Activated CD8-positive, alpha-beta memory T cell treated with anti-CD3 and anti-CD28 coated beads for 48 hours (primary cell): ENCODE measurements around the gene PPP2R2C.

Experiments
- DNase-seq, 3 experiments: peaks; one replicate each; pipeline ENCODE4 v3.0.0-alpha.2; 2020; ENCODE audit warnings: low read depth in 2 of 3, low spot score in 2 of 3

PPP2R2C gene

DNA sequence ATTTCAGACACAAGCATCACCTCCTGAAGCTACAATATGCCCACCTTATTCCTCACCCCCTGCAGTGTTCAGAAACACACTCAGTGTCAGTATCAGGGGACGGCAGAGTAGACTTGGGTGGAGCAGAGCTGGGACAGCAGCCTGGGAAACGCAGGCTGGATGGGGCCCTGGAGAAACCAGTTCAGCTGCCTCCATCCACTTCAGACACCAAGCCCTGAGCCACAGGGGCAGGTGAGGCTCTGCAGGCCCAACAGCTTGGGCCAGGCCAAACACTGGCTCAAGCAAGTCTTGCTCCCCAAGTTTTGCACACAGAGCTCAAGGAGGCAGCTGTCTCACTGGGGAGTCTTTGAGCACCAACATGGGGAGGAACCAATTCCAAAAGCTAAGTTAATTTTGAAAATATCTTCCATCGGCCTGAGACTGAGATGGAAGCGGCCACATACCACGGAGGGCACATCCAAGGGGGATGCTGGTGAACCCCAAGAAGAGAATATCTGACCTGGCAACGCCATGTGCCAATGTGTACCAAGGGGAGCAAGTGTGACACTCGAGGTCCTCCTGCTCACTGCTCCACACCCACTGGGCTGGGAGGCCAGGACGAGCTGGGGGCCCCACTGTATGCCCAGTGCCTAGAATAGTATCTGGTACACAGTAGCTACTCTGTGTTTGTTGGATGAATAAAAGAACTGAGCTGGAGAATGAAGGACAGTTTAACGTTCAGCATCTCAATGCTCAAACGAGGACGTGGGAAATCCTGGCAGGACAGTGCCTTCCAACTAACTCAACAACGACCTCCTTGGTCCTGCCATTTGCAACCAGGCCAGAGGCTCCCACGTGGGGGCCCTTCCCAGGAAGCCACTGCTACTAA lies 45.6 kb downstream of the PPP2R2C start:
- no peak for DNase-seq

DNA sequence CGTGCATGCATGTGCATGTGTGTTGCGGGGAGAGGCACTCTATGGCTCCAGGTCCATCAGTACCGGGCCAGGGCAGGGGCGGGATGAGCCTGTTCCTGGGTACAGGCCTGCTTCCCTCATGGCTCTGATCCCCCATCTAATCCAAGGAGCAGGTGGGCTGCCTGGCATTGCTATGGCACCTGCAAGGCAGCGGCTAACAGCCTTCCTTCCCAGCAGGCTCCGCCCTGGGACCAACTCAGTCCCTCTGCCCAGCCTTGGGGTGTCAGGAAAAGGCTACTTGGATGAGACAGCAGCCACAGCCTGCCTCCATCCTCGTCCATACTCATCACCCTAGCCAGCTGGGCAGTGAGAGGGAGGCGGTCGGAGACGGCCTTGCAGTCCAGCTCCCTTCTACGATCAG lies 46.5 kb downstream of the PPP2R2C start:
- DNase-seq: no peak

DNA sequence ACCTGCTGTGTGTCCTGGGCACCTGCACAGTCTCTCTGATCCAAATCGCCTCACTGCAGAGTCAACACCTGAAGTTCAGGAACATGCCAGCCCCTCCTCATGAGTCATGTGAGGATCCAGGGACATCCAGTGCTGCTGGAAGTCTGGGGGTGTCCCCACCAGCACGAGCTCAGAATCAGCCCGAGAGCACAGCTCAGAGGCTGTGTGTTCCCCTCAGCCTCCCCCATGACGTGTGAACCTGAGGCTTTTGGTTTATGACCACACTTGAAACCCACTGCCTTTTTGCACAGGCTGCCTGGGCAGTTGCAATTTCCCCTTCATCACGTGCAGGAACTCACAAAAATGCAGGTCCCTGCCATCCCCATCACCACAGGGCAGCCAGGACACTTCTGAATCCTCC lies 47.1 kb downstream of the PPP2R2C start:
- no peak for DNase-seq

DNA sequence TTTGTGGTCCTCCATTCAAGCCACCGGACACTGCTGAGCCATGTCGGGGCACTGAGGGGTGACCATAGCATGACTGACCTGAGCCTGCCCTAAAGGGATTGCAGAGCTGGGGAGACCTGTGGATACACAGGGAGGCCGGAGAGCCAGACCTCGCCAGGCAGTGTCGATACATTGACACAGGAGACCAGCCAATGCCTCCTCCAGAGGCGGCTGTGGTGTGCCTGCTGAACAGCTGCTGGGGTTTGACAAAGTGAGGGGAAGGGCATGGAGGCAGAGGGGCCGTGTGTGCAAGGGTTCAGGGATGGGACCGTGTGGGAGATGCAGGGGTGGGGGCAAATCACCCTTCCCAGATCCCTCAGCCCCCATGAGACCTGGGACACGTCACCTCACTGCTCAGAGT lies 48.0 kb downstream of the PPP2R2C start:
- no peak for DNase-seq

DNA sequence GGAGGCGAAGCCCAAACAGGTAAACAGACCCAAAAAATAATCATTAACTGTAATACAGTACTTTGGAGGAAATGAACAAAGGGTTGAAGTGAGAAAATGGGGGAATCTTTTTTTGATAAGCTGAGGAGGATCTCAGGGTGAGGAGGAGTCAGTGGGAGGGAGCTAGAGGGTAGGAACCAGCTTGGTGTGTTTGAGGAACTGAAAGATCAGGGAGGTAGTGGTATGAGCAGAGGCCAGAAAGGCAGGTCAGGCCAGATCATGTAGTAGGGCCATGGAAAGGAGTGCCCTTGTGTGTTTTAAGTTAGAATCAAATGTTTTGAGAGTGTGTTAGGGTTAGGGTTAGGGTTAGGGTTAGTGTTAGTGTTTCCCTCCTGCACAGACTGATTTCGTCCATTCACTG lies 48.8 kb downstream of the PPP2R2C start:
- DNase-seq: no peak

DNA sequence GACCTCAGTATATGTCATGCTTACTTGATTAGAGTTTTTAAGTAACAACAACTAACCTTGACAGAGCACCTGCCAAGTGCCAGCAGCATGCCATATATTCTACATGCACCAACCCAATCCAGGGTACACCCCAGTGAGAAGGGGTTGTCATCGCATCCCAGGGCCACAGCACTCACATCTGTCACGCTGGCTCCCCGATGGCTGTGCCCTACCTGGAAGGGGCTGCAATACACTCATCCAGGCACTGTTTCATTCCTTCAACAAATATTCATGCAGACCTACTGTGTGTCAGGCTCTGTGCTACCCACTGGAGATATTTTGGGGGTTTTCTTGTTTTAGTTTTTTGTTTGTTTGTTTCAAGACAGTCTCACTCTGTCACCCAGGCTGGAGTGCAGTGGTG lies 49.5 kb downstream of the PPP2R2C start:
- no peak for DNase-seq

DNA sequence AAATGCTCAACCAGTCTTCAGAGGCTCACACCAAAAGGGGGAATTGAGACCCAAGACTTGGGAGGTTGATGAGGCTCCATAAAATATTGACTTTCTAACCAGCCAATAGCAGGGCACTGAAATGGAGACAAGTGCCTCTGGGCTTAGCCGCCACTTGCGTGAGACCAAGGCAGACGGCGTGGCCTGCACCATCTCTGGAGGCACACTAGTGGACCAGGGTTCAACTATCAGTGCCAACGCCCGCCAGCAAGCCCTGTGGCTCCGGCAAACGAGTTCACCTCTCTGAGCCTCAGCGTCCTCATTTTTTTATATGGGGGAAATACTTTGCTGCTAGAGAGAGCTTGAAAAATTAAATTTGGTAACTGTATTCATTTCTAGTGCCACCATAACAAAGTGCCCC lies 50.3 kb downstream of the PPP2R2C start:
- no peak for DNase-seq

DNA sequence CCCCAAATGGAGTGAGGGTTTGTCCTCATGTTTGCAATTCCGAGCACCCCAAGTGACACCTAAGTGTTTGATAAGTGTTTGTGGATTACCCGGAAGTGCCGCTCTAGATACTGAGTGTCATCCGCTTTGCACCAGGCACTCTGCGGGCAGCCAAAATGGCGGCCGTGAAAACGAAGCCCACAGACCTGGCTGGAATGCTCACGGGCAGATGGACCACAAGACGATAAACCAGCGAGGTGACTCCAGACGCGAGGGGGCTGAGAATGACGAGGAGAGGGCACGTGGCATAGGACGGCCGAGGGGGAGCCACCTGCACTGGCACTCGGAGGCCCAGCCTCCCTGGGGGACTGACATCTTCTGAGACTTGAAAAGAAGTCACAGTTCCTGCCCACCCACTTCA lies 51.0 kb downstream of the PPP2R2C start:
- DNase-seq: no peak

DNA sequence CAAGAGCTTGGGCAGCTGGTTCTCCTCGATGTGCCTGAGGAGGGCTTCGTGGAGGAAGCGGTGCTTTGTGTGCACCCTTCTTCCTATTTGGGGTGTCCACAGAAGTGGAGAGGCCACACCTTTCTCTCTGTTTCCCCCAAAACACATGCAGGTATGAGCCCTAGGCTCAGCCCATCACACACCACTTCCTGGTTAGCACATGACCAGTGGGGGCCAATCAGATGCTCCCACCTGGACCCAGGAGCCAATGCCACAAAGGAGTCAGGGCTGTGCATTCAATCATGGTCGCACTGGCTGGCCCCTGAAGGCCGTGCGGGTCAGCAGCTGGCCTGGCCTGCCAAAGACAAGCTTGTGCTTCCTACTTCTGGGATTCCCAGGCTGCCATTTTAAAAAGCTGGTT lies 51.4 kb downstream of the PPP2R2C start:
- no peak for DNase-seq

DNA sequence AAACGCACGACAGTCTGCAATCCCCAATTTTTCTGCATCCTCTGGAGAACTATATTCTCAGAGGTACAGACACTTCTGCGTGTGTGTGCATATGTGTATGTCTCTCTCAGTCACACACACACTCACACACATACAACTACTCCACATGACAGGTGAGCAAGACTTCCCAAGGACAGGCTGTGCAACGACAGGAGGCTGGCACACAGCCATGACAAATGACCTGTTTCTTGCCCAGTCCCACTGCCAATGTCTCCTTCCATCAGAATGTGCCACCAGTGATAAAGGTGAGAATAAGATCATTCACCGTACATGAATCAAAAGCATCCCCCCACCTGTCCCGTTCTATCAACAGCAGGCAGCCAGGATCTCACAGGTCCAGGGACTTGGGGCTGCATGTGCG lies 52.4 kb downstream of the PPP2R2C start:
- DNase-seq: no peak

DNA sequence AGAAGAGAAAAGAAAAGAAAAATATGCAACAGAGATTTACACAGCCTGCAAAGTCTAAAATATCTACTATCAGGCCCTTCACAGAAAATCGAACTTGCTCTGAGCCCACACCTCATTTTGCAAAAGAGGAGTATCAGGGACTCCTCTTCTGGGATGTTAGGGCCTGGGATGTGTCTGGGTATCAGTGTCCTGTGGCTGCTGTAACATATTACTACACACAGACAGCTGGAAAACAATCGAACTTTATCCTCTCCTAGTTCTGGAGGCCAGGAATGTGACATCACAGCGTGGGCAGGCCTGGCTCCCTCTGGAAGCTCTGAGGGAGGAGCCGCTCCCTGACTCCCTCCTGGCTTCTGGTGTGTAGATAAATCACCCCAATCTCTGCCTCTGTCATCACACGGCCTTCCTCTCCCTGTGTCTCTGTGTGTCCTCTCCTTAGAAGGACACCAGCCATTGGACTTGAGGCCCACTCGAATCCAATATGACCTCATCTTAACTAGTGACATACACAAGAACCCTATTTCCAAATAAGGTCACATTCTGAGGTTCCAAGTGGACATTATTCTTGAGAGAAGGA lies 52.9 kb downstream of the PPP2R2C start:
- DNase-seq: no peak

DNA sequence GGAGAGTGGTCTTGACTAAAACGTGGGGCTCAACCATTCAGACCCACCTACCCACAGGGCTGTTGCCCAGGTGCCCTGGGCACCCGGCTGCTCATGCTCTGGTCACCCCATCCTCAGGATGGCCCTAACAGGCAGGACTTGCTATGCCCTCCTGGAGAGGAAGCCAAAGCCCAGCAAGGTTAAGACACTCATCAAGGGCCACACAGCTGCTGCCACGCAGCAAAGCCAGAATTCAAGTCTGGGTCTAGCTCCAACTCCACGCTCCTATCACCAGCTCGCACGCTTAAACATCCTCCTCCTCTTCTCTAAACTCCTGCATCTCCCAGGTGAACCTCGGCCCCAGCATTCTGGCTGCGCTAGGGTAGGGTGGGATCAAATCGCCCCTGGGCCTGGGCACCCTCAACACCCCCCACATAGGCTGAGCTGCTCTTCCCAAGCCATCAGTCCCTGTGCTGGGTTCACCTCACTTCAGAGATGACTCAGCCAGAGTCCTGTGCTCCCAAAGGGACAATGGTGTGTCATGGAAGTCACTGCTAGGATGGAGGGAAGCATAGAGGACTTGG lies 54.1 kb downstream of the PPP2R2C start:
- no peak for DNase-seq

DNA sequence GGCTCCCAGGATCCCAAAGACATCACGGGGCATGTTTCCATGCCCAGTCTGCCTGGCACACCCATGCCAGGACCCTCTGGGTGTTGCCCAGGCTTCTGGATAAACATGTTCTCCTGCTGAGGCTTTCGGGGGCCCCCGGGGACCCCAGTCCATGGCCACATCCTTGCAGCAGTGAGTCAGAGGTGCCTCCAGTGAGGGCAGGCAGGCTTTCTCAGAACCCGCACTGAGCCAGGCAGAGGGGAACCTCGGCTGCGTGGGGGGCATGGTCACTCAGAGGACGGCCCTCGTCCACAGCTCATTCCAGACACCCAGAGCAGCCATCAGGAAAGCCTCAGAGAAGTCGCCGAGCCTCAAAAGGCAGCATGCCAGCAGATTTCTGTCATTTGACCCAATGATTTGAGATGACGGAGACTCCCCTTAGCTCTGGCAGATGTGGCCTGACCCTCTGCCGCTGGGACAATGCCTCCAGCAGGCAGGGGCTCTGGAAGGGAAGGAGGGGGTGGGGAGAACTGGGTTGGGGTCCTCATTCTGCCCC lies 54.8 kb downstream of the PPP2R2C start:
- DNase-seq: no peak

DNA sequence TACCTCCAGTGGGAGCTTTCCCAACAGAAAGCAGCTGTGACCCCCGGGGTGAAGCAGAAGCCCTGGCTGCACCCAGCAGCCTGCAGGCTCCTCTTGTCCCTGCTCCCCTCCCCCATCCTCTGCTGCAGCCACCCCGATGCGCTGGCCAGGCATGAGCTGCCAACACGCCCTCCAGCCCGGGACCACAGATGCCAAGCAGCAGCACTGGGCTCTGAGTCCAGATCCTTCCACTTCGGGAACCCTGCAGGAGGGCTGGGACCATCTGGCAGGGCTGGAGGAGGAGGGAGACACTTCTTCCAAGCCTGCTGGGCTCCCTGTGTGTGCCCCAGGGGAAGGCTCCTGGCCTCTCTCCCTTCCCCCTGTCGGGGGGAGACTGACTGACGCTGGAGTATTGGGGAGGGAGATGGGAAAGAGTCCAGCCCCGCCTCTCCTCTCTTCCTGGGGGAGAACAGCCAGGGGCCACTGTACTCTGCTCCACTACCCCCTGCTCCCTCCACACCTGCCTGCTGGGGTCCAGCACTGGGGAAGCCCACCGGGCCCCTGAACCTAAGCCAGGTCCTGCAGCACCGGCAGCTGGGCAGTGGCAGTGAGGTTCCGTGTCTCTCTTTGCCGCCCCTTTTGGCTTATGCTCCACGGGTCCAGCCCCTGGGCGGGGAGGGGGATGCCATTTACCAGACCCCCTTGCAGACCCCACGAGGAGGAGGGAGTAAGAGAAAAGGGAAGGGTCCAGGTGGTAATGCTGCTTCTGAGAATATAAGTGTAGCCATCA lies 55.7 kb downstream of the PPP2R2C start:
- no peak for DNase-seq

DNA sequence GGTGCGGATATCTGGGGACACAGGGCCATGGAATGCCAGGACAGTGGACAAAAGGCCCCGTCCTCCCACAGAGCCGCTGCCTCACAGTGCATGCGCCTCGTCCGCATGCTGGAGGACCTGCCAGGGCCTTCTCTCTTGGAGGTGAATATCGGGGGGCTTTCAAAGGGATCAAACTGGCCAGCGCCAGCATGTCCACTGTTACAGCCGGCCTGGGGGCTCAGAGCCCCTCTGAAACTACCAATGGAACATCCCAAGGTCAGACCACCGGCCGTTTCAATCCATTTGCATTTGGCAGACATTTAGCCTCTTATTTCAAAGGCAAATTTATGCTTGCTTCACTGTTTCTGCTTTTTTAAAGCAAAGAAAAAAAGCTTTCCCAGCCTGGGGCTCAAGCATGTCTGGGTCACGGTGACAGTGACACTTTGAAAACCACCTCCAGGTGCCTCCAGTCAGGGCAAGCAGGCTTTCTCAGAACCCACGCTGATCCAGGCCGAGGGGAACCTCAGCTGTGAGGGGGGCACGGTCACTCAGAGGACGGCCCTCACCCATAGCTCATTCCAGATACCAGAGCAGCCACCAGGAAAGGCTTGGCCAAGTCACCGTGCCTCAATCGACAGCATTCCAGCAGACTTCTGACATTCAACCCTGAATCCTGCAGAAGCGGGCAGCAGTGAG lies 57.2 kb downstream of the PPP2R2C start:
- no peak for DNase-seq

DNA sequence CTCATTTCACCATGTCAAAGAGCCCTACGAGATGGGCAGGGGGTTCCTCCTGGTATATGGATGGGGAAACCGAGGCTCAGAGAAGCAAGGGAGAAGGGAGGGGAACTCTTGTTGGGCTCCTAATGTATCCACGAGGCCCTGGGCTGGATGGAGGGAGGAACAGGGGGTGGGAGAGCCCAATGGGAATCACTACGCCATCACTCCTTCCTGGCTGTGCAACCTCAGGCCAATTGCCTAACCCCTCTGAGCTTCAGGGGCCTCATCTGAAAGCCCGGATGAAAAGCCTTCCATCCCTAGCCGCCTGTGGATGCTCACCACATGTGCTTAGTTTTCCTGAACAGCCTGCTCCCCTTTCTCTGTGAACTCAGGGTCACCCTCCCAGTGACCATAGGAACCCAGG lies 57.8 kb downstream of the PPP2R2C start:
- no peak for DNase-seq

DNA sequence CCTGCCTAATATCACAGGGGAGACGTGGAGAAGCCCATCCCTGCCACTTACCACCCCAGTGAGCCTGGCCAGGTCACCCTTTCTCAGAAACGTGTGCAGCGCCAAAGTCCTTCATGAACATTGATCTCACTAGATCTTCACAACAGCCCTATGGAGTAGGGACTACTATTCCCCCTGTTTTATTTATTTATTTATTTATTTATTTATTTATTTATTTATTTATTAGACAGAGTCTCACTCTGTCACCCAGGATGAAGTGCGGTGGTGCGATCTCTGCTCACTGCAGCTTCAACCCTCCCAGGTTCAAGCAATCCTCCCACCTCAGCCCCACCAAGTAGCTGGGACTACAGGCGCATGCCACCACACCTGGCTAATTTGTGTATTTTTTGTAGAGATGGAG lies 61.8 kb downstream of the PPP2R2C start:
- DNase-seq: no peak

DNA sequence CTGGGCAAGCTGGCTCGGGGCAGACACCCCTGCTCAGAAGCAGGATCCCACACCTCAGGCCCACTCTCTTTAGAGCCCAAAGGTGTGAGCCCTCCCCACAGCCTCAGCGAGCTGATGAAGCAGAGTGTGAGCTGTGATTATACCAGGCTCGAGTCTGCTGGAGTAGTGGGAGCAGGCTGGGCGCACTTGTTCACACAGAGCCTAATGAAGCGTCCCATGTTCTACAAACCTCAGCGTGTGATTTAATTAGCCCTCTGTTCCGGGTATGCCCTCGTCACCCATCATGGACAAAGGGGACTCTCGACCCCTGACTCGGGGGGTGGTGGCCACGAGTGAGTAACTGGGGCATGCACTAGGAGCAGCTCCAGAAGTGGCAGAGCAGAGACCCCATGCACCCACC lies 62.3 kb downstream of the PPP2R2C start:
- no peak for DNase-seq

DNA sequence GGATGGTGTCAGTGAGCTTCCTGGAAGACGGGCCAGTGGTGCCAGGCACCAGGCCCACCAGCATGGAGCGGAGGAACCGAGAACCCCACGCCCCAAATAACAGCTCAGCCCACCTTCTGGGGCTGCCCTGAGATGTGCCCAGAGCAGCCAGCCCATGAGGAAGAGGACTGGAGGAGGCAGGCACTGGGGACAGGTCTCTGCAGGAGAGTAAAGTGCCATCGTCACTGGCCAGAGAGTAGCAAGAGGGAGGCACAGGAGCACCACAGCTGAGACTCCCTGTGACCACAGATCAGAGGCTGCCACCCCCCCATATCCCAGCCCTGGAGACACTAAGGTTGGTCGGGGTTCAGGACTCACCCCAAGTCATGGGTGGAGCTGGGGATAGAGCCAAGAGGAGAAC lies 63.0 kb downstream of the PPP2R2C start:
- DNase-seq: no peak

DNA sequence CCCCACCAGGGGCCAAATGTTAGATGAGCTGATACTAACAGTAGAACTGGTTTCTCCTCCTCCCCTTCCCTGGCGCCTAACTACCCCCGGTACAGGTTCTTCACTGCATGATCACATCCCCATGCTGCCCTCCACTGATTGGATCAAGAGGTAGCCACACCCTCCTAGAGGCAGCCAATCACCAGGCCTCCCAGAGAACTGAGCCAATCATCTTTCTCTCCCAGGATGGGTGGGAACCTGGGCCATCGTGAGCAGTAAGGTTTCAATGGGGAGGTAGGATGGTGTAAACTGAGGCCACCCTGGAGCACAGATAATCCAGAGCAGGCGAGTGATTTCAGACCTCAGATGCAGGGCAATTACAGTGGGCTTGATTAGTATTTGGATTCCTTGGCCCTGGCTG lies 64.2 kb downstream of the PPP2R2C start:
- DNase-seq: no peak

DNA sequence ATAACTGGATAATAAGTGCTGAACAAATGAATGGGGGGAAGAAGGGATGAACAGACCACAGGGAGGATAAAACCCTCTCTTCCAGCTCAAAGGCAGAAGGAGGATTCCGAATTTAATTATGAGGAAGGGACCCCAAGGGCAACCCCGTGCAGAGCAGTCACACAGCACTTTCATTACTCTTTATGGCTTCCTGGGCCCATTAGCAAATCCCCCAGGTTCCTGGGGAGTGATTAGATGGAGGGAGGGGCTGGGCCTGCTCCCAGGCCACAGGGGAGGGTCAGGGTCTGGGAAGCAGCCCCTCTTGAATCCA lies 67.1 kb downstream of the PPP2R2C start:
- DNase-seq: no peak
